HG03521 (cell line): ENCODE results near the gene CCND2.

Experiments used
- ATAC-seq: cut with Tn5 transposase; IDR thresholded peaks from one replicate; pipeline ENCODE4 v1.9.1; 2021; ENCODE audit warnings: mild to moderate bottlenecking, moderate library complexity; ENCODE audit not compliant: unreplicated experiment

CCND2 gene

DNA sequence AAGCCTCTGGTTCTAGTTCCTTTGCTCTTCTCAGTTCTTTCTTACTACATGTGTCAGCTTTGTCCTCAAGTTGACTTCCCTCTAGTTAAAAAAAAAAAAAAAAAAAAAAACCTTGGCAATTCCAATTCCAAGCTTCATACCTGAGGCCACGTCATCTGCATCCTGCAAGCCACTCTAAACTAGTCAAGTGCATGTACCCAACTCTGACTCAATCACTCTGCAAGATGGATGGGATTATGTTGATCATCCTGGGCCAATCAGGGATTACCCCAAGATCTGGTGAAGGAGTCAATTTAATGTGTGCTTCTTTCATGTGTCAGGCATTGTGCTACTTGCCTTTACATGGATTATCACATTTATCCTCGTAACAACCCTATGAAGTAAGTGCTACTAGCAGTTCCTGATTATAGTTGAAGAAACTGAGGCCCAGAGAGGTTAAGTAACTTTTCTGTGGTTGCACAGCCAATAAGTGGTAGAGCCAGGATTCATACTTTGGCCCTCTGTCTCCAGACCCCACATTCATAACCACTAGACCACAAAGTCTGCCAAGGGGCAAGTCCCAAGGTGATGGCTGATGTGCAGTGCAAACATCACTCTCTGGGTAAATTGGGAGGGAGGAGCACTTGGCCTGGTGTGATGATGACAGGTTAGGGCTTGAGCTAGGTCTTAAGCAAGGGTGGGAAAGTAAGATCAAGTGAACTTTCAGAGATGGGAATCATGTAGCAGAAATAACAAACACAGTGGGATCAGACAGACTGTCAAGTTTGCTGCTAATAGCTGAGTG lies 17.3 kb upstream of the CCND2 start:
- no peak for ATAC-seq

DNA sequence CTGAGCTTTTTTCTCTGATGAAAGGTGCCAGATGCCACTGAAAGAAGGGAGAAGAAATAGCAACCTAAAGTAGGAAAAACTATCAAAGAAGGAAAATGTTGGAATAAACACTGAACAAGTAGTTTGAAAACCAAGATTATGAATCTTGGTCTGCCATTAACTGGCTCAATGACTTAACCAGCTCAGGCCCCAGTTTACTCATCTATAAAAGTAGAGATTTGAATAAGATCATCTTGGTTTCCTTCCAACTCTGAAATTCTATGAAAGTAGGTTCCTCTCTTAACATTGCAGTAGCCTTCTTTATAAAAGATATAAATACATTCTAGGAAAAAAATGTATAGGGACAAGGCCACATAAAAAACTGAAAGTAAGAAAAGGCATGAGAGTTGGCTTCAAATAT lies 16.1 kb upstream of the CCND2 start:
- no peak for ATAC-seq

DNA sequence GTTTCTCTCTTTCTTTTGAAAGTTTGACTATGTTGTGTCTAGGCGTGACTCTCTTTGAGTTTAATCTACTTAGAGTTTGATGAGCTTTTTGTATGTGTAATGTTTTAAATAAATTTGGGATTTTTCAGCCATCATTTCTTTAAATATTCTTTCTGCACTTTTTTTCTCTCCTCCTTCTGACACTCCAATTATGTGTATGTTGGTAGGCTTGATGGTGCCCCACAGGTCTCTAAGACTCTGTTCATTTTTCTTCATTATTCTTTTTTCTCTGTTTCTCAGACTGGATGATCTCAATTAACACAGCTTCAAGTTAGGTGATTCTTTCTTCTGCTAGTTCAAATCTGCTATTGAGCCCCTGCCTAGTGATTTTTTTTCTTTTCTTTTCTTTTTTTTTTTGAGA lies 14.5 kb upstream of the CCND2 start:
- no peak for ATAC-seq

DNA sequence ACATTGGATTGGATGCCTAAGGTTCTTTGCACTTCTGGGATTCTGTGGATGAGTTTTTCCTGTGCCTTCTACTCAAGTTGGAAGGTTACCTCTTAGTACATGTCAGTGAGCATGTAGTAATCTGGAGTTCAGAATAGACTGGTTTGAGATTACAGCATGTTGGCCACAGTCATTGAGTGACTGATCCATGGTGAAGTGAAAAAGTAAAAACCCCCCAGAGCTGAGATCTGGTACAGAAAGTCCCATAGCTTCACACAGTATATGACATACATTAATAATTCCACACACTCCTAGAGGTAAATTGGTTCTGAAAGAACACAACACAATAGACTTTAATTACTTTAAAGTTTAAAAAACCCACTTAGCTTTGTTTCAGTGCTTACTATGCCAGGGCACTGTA lies 11.9 kb upstream of the CCND2 start:
- ATAC-seq: no peak

DNA sequence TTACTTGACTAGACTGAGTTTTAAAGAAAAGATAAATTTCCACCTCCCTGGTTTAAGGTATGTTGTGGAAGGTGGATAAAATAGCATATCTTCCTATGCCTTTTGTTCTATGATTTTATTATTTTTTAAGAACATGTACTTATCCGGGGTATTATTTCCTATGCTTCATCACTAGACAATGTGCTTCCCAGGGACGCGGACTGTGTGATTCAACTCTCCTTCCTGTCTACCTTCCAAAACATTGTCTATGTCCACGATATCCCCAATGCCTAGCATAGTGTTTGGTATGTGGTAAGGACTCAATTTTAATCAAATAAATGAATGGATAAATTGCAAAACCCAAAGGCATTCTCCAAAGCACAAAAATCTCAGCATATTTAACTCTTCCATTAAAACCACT lies 8.3 kb upstream of the CCND2 start:
- ATAC-seq: no peak

- no peak for ATAC-seq
Measured at GRCh38 chr12:4266990-4267389, 6.6 kb upstream of the CCND2 start.

GRCh38 chr12:4267704-4268328 lies 5.7 kb upstream of the CCND2 start:
- ATAC-seq: no peak

- ATAC-seq: no peak
Measured at GRCh38 chr12:4268329-4269181, 5.0 kb upstream of the CCND2 start.

DNA sequence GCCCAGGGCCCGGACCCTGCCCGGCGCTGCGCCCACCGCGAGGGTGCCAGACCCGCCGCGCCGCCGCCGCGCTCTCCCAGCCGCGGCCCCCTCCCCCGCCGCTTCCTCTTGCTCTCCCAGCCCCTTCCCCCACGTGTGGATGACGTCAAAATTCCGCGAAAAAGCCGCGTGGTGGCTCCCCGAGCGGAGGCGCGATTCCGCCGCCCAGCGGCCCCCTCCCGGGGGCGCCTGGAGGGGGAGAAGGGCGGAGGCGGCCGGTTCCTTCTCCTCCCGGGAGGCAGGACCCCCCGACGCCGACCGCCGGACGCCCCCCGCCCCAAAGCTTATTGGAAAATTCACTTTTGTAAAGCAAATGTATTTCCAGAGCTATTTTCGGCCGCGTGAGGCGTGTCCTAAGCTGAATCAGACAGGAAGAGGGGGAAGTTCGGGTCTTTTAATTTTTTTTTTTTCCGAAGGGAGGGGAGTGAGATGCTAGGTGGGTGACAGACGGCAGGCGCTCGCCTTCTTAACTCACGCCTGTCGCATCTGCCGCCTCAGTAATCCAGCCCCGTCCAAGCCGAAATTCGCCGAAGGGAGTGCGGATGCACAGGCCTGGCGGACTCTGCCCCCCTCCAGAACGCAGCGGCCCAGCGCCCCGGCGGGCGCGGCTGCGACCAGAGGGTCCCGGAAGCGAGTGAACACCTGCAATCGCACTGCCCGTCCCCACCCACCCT lies 4.1 kb upstream of the CCND2 start:
- no peak for ATAC-seq

GRCh38 chr12:4270016-4270830 lies 3.3 kb upstream of the CCND2 start:
- ATAC-seq: no peak

DNA sequence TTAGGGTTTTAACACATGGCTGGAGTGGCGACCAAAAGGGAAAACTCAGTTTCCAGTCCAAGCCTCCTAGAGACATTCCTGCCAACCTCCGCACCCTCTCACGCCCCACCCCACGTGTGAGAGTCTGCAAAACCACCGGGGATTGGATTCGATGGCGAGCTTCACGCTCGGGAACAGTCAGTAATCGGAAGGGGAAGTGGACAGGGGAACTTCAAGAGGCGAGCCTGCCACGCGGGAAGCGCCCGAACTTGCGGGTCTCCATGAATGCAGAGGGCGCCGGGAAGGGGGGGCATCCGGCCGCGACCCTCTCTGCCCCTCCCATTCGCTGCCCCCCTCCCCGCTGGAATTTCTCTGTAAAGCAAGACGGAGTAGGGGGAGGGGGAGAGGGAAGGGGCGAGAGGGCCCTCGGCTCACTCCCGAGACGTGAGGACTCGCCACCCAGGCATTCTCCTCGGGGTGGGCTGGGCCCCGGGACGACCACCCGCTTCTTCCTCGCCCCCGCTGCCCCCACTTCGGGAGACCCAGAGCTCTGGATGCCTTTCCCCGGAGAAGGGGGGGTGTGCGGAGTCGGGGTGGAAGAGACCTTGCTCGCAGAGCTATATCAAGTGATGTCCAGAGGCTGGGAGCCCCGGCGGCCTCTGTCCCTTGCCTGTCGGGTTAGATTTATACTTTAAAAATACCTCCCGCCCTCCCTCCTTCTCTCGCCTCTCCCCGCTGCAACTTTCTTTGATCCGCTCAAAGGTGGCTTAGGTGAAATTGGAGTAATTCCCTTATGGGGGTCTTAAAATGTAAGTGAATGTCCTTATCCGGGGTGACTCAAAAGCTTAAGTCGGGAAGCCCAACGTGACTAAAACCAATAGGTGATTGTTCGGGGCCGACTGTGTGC lies 2.5 kb upstream of the CCND2 start:
- no peak for ATAC-seq

- peak; percentile 45 for ATAC-seq
Measured at GRCh38 chr12:4271717-4272423, 1.7 kb upstream of the CCND2 start.

DNA sequence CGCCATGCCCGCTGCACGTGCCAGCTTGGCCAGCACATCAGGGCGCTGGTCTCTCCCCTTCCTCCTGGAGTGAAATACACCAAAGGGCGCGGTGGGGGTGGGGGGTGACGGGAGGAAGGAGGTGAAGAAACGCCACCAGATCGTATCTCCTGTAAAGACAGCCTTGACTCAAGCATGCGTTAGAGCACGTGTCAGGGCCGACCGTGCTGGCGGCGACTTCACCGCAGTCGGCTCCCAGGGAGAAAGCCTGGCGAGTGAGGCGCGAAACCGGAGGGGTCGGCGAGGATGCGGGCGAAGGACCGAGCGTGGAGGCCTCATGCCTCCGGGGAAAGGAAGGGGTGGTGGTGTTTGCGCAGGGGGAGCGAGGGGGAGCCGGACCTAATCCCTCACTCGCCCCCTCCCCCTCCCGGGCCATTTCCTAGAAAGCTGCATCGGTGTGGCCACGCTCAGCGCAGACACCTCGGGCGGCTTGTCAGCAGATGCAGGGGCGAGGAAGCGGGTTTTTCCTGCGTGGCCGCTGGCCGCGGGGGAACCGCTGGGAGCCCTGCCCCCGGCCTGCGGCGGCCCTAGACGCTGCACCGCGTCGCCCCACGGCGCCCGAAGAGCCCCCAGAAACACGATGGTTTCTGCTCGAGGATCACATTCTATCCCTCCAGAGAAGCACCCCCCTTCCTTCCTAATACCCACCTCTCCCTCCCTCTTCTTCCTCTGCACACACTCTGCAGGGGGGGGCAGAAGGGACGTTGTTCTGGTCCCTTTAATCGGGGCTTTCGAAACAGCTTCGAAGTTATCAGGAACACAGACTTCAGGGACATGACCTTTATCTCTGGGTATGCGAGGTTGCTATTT lies 914 bp upstream of the CCND2 start:
- ATAC-seq: peak; percentile 9

- no peak for ATAC-seq
Measured at GRCh38 chr12:4273273-4273651, 300 bp upstream of the CCND2 start.

- ATAC-seq: no peak
Measured at GRCh38 chr12:4274396-4275015, 944 bp downstream of the CCND2 start.

GRCh38 chr12:4275016-4275869 lies 1.7 kb downstream of the CCND2 start:
- ATAC-seq: no peak
